ENCODE data around the gene TCAP.

Gene TCAP

DNA sequence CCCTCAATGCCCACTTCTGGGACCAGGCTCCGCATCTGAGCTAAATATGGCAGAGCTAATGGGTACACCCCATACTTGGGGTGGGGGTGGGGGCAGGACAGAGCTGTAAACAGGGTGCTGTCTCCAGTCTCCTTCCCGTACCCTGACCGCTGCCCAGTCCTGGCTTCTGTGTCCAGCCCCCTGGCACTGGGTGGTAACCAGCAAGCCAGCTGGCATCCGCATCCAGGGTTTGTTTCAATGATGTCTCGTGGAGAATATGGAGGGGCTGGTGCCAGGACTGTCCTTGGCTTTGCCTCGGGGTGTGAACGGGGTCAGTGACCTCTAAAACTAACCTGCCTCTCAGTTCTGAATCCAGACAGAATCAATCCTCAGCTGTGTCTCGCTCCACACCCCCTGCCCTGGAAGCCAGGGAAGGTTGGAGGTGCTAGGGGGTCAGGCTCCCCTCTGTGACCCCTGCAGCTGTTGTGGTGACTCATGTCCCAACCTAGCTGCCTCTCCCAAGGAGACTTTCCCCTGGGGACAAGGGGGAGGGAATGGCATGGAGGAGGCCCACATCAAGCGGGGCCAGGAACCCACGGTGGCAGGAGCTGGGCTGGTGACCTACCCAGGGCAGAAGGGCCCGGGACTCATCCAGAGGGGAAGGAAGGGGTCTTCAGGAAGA is 1.6 kb downstream of the TCAP start:
- DNase-seq, result no peak
- Histone ChIP-seq H3K27me3 (peaks cover 15% of the 10 kb centered on the region; the same call in 1 of the 2 replicates), H3K4me3 (ENCODE audit: low read depth, low read length) (no peak overlapping the region), H3K36me3 (no peaks in the 10 kb centered on the region), H3K9me3 (no peaks in the 10 kb centered on the region), H3K4me1 (peaks cover 9% of the 10 kb centered on the region)
- TF ChIP-seq, protein P1, sequence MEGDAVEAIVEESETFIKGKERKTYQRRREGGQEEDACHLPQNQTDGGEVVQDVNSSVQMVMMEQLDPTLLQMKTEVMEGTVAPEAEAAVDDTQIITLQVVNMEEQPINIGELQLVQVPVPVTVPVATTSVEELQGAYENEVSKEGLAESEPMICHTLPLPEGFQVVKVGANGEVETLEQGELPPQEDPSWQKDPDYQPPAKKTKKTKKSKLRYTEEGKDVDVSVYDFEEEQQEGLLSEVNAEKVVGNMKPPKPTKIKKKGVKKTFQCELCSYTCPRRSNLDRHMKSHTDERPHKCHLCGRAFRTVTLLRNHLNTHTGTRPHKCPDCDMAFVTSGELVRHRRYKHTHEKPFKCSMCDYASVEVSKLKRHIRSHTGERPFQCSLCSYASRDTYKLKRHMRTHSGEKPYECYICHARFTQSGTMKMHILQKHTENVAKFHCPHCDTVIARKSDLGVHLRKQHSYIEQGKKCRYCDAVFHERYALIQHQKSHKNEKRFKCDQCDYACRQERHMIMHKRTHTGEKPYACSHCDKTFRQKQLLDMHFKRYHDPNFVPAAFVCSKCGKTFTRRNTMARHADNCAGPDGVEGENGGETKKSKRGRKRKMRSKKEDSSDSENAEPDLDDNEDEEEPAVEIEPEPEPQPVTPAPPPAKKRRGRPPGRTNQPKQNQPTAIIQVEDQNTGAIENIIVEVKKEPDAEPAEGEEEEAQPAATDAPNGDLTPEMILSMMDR (IDR thresholded peaks at IDR 0.05; ENCODE audit: low read depth, low read length), result no peak

DNA sequence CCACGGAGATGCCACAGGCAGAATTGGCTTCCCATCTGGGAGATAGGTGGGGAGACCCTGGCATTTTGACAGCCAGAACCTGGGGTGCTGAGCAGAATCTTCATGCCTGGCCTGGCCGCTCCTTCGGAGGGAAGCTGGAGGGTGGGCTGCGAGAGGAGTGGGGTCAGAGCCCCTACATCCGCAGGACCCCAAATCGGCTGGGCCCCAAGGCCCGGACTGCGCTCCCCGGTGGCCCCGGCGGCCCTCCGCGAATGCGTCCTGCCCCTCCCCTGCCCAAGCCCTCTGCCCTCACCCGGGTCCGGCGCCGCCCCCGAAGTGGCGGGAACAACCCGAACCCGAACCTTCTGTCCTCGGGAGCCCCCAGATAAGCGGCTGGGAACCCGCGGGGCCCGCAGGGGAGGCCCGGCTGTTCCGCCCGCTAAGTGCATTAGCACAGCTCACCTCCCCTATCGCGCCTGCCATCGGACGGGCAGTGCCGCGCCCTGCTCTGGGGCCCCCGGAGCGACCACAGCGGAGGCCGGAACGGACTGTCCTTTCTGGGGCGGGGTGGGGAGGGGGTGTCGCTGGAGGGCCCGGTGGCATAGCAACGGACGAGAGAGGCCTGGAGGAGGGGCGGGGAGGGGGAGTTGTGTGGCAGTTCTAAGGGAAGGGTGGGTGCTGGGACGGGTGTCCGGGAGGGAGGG is 2.3 kb downstream of the TCAP start:
- TF ChIP-seq, protein P1 (IDR thresholded peaks at IDR 0.05; ENCODE audit: low read depth, low read length), result no peak
- H3K9me3 ChIP-seq, result no peaks in the 10 kb centered on the region
- peaks cover 9% of the 10 kb centered on the region for H3K4me1 ChIP-seq
- DNase-seq, result peak; percentile 38
- H3K4me3 ChIP-seq (ENCODE audit: low read depth, low read length), result peak overlapping the region; percentile 53
- peaks cover 15% of the 10 kb centered on the region; the same call in 1 of the 2 replicates for H3K27me3 ChIP-seq
- H3K36me3 ChIP-seq, result no peaks in the 10 kb centered on the region

DNA sequence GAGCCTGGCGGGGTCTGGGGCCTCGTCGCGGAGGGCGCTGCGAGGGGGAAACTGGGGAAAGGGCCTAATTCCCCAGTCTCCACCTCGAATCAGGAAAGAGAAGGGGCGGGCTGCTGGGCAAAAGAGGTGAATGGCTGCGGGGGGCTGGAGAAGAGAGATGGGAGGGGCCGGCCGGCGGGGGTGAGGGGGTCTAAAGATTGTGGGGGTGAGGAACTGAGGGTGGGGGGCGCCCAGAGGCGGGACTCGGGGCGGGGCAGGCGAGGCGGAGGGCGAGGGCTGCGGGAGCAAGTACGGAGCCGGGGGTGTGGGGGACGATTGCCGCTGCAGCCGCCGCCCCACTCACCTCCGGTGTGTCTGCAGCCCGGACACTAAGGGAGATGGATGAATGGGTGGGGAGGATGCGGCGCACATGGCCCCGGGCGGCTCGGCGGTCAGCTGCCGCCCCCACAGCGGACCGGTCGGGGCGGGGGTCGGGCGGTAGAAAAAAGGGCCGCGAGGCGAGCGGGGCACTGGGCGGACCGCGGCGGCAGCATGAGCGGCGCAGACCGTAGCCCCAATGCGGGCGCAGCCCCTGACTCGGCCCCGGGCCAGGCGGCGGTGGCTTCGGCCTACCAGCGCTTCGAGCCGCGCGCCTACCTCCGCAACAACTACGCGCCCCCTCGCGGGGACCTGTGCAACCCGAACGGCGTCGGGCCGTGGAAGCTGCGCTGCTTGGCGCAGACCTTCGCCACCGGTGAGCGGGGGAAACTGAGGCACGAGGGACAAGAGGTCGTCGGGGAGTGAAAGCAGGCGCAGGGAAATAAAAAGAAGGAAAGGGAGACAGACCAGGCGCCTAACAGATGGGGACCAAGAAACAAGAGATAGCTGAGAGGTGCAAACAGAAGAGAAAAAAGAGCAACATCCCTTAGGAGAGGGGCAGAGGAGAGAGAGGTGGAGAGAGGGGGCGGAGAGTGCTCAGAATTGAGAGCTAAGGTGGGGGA is 3.1 kb downstream of the TCAP start, which contains the start of gene PNMT:
Gene PNMT (plus strand): TSS at position 509 of the 980 bp plus-strand sequence. CDS start 23 bp downstream, at position 532.
- peak within 1 kb of the TSS; percentile 53 for H3K4me3 ChIP-seq (ENCODE audit: low read depth, low read length)

DNA sequence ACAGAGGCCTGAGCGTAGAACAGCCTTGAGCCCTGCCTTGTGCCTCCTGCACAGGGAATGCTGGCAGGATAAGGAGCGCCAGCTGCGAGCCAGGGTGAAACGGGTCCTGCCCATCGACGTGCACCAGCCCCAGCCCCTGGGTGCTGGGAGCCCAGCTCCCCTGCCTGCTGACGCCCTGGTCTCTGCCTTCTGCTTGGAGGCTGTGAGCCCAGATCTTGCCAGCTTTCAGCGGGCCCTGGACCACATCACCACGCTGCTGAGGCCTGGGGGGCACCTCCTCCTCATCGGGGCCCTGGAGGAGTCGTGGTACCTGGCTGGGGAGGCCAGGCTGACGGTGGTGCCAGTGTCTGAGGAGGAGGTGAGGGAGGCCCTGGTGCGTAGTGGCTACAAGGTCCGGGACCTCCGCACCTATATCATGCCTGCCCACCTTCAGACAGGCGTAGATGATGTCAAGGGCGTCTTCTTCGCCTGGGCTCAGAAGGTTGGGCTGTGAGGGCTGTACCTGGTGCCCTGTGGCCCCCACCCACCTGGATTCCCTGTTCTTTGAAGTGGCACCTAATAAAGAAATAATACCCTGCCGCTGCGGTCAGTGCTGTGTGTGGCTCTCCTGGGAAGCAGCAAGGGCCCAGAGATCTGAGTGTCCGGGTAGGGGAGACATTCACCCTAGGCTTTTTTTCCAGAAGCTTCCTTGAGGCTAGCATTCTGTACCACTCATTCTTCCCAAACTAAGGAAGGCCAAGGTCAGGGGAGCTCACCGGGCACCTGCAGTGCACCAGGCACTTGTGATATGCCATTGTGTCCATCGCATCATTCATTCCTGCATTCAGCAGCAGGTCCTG is 5.0 kb downstream of the TCAP start:
- Histone ChIP-seq H3K9me3 (no peaks in the 10 kb centered on the region), H3K4me1 (peaks cover 9% of the 10 kb centered on the region), H3K27me3 (peaks cover 15% of the 10 kb centered on the region; the same call in 1 of the 2 replicates), H3K36me3 (no peaks in the 10 kb centered on the region), H3K4me3 (ENCODE audit: low read depth, low read length) (no peak overlapping the region)
- DNase-seq, result no peak
- TF ChIP-seq, protein P1 (IDR thresholded peaks at IDR 0.05; ENCODE audit: low read depth, low read length), result no peak

More for the DNA sequence above, 3.1 kb downstream of the TCAP start, which contains the start of gene PNMT:
- peaks cover 15% of the 10 kb centered on the region; the same call in 1 of the 2 replicates for H3K27me3 ChIP-seq
- H3K36me3 ChIP-seq, result no peaks in the 10 kb centered on the region
- peak; percentile 88 for DNase-seq
- TF ChIP-seq, protein P1 (IDR thresholded peaks at IDR 0.05; ENCODE audit: low read depth, low read length), result peak; percentile 68
- no peaks in the 10 kb centered on the region for H3K9me3 ChIP-seq
- H3K4me1 ChIP-seq, result peaks cover 9% of the 10 kb centered on the region

DNA sequence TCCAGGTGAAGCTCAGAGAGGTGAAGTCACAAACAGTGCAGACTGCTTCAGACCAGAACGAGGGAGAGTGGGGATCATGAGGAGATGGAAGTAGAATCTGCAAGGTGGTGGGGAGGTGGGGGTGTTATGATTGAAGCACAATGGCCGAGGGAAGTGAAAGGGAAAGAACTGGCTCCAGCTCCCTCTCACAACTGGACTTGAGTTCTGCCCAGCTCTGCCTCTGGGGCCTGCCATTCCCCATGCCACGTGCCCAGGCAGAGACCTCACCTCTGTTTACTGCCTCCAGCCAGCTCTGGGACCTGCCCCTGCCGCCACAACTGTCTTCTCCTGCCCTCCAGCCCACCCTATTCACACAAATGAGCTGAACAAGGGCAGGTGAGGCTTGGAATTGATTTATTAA is 5.6 kb downstream of the TCAP start:
- Histone ChIP-seq H3K9me3 (no peaks in the 10 kb centered on the region), H3K4me3 (ENCODE audit: low read depth, low read length) (no peak overlapping the region), H3K36me3 (no peaks in the 10 kb centered on the region), H3K27me3 (peaks cover 15% of the 10 kb centered on the region; the same call in 1 of the 2 replicates), H3K4me1 (peaks cover 9% of the 10 kb centered on the region)
- TF ChIP-seq, protein P1 (IDR thresholded peaks at IDR 0.05; ENCODE audit: low read depth, low read length), result no peak
- no peak for DNase-seq
